Measurements from ENCODE around the gene MKI67.

- no peak for TF ChIP-seq CTCF (IDR thresholded peaks at IDR 0.05; ENCODE audit: extremely low read depth in 1 of 2, insufficient read depth in 1 of 2, low read depth in 1 of 2, low read length in 2 of 2)
- TF ChIP-seq POLR2A (IDR thresholded peaks at IDR 0.05; ENCODE audit: low read depth, low read length): no peak
- TF ChIP-seq POLR2AphosphoS5 (IDR thresholded peaks at IDR 0.05; ENCODE audit: insufficient read depth, low read depth, low read length): no peak
- TF ChIP-seq EZH2 (IDR thresholded peaks at IDR 0.05; ENCODE audit: borderline replicate concordance, low read depth, low read length, severe bottlenecking): no peak
Observed at GRCh38 chr10:128058750-128059134, 67.5 kb downstream of the MKI67 start.
